NCI-H446 (cell line): ENCODE data around the gene MLH1.
"Not testable (repeated sequence)": the region's sequence is repeated elsewhere in the genome, so short reads cannot be mapped to it uniquely, and the experiment has no call there.

Experiments used
- DNase-seq, 2 experiments: peaks; one replicate each; lab custom pipeline; 2025; lab: John Stamatoyannopoulos, UW

MLH1 gene

DNA sequence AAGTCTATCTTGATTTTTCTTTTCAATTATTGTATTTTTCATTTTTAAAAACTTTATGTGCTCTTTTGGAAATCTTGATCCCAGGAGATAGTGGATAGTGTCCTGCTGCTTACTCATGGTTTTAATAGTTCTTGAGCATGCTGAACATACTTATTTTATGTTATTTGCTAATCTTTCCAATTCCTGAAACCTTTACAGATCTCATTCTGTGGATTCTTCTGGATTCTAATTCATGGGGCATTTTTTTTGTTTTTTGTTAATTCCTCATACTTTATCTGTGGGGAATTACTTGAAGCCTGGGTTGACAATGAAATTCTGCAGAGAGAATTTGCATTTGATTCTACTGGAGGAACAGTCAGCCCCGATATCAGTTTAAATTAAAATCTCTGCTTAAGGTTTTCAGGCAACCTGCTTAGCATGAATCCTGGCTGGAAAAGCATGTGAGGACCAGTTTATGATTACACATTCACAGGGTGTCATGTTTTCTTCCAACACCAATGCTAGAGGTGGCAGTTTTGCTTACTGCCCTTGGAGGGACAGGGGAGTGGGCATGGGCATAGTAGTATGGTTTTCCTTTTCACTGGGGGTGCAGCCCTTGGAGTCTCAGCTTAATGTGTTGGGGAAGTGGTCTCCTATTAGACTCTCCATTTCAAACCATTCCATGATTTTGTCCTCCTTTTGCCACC, 46.0 kb downstream of the MLH1 start:
- DNase-seq: no peak

DNA sequence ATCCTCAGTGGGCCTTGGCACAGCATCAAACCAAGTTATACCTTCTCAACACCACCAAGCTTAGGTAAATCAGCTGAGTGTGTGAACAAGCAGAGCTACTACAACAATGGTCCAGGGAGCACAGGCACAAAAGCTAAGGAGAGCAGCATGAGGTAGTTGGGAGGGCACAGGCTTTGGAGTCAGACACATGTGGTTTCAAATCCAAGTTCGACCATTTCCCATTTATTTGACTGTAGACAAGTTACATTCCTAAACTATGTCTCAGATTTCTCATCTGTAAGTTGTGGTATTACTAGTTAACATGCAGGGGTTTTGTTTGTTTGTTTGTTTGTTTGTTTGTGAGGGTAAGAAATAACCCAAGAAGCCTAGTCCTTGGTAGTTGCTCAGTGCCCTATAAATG, 46.9 kb downstream of the MLH1 start:
- DNase-seq: no peak

DNA sequence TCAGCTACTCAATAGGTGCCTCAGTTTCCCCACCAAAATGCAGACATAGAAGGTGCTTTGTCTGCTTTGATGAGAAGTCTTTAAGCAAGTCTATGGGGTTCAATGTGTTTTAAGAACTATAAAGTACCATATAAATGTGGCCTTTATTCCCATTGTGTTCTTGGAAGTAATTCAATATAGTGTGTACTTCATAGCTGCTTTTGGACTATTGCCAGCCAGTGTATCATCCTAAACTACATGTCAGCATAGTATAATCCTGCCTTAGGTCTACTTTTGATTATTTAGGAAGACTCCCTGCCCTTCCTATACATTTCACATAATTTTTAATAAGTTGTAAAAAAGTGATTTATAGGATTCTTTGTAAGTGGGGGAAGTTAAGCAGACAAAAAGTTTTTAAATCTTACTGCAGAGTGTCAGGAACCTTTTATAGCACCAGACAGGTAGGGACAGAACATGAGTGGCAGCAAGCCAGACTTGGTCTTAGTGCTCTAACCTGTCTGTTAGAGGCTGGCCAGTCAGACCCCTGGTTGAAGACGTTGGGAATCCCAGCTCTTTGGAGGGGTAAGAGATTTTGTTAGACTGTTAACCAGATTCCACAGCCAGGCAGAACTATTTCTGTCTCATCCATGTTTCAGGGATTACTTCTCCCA, 48.4 kb downstream of the MLH1 start:
- no peak for DNase-seq

GRCh38 chr3:37042712-37043111, 49.4 kb downstream of the MLH1 start:
- DNase-seq: not testable (repeated sequence)

GRCh38 chr3:37050282-37050681, 57.0 kb downstream of the MLH1 start:
- no peak for DNase-seq

DNA sequence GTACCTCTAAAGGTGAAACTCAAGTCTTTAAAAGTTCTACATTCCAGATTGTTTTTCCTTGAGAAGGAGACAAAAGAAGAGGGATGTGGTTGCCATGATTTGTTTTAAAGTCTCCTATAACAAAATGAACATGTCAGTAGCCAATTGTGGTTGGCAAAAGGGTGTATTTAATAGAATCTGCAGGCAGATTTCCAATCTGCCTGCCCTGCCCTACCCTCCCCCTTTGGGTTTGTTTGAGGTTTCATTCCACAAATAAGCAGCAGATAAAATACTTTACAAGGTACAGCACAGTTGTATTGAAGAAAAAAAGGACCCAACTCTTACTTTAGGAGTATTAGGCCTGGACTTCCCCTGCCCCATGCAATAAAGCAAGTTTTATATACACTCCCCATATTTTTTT, 59.5 kb downstream of the MLH1 start:
- DNase-seq: no peak

- DNase-seq: peak in 1 of 2 experiments; percentile 16
These were observed 60.0 kb downstream of the MLH1 start for GRCh38 chr3:37053337-37053736.

DNA sequence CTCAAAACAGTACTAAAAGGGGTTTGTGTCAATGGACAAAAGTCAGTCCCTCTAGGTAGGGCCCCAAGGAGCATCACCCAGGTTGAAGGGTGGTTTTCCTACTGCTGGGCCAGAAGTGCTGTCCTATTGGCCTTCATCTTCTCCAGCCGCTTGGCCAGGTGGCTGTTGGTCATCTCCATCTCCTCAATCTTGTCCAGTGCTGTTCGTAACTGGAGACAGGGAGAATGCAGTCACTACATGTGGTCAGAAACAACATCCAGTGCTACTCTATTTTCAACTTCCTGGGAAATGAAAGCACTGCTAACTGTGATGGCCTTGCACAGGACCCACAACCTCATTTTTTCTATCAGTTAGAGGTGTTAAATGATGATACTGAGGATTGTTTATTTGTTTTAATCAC, 60.4 kb downstream of the MLH1 start:
- no peak for DNase-seq

- DNase-seq: peak in 1 of 2 experiments; percentile 4
These were observed 61.1 kb downstream of the MLH1 start for GRCh38 chr3:37054370-37054769.

GRCh38 chr3:37055077-37055476, 61.8 kb downstream of the MLH1 start:
- DNase-seq: not testable (repeated sequence)

DNA sequence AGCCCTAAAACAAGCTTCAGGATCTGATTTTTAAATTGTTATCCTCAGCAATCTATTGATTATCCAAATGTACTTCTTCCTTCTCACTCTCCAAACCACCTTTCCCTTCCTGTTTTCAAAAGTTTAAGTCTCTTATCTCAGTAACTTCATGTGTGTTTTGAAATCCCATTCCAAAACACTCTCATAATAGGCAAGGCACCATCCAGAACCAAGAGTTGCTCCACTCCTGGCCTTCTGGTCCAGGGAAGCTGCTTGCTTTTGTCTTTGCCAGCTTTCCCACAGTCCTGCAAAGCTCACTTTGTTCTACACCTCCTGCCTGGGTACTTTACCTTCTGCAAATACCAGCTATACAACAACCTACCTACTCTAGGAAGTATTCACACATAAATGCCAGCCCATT, 63.5 kb downstream of the MLH1 start:
- no peak for DNase-seq

DNA sequence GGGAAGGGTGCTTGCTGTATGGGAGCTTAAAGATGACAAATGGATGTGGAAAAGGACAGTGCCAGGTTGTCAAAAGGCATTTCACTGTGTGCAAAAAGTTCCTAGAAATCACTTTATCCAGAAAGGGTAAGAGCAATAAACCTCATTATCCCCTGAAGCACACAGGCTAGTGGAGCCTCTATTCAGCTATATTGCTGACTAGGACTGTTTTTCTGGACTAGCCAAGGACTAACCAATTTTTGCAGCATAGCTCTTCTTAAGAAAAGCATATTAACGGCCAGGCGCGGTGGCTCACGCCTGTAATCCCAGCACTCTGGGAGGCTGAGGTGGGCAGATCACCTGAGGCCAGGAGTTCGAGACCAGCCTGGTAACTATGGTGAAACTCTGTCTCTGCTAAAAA, 64.8 kb downstream of the MLH1 start:
- DNase-seq: no peak

DNA sequence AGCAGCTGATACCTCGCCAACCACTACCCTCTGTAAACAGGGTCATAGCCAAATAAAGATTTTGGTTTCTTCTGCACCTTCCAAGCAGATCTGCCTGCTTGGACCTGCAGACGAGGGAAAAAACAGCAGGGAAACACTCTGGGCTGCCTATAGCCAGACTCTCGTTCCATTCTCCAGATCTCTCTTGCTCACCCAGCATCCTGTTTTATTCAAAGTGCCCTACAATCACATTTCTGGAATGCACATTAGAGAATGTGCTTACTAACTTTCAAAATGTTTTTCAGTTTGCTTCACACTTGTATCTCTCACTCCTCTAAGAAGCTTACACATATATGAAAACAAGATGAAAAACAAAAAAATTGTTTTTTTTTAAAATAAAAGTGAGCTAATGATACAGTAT, 71.4 kb downstream of the MLH1 start:
- no peak for DNase-seq

DNA sequence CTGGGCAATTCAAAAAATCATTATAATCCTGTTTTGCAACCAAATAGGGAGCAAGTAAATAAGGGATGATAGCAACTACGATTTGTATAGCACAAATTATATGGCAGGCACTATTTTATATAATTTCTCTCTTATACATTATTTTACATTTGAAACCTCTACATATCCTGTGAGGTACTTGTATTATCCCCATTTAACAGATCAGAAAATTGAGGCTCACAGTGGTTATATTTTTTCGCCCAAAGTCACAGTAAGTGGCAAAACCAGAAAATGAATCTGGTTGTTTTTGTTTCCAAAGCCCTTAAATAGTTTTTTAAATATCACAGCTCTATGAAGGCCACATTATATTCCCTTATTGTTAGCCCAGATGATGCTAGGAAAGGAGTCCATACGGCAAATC, 74.3 kb downstream of the MLH1 start:
- no peak for DNase-seq

DNA sequence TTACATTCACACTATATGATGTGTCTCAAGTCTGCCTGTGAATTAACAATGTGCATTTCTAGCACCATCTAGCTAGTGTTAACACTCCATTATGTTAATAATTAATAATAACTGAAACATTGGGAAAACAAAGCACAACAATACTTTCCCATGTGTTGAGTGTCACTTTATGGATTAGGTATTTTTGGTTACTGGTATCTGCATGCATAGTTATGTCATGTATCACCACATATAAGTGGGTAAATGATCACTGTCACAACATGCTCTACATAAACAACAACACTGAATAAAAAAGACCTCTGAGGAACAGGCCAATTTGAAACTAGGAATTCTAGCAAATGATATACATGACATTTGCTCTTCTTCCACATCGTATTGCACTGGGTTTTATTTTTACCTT, 74.7 kb downstream of the MLH1 start:
- DNase-seq: no peak

DNA sequence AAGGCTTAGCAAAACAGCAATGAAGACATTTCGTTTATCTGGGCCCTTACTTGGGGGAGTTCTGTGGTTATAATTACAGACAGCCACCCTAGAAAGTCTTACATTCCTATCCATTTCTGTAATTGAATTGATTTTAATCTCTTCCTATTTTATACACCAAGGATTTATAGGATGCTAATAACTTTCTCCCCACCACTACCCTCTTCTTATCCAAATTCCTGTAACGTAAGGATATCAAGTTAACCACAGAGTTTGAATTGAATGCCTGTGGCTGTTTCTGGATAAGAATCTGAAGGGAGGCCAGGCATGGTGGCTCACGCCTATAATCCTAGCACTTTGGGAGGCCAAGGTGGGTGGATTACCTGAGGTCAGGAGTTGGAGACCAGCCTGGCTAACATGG, 78.6 kb downstream of the MLH1 start:
- no peak for DNase-seq

- DNase-seq: peak; percentile 0 to 20
These were observed 79.6 kb downstream of the MLH1 start for GRCh38 chr3:37072892-37073291.

DNA sequence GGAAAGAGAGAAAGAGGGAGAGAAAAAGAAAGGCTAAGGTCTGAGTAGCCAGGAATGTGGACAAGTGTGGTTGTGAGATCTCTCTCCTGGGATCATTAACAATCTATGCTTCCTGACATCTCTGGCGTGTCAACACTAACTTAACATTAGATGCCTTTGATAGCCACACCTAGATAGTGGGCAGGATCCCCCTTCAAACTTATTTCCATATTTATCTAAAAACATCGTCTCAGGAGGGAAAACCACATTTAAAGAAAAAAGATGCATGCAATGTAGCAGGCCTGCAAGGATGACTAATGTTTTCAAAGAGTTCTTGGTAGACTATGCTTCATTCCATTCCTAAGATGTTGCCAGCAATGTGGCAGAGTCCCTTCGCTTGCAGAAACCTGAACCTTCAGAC, 80.9 kb downstream of the MLH1 start:
- no peak for DNase-seq

DNA sequence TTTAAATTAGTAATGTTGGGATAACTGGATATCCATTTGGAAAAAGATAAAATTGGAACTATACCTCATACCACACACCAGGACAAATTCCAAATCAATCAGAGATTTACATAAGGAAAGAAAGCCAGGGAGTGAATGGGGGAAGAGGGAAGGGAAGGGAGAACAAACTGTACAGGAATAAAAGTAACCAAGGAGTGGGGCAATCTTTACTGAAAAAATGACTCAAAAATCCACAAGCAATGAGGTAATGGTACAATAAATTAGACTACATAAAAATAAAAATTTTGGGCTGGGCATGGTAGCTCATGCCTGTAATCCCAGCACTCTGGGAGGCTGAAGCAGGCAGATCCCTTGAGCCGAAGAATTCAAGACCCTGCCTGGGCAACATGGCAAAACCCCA, 82.6 kb downstream of the MLH1 start:
- DNase-seq: no peak

DNA sequence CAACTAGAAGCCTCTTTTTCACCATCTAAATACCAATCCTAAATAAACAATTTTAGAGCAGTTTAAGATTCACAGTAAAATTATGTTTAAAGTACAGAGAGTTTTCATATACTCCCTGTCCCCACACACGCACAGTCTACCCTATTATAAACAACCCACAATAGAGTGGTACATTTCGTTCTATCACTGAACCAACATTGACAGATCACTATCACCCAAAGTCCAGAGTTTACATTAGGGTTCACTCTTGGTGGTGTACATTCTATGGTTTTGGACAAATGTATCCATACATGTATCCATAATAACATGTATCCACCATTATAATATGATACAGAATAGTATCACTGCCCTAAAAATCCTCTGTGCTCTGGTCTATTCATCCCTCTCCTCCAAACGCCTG, 89.0 kb downstream of the MLH1 start:
- DNase-seq: no peak

DNA sequence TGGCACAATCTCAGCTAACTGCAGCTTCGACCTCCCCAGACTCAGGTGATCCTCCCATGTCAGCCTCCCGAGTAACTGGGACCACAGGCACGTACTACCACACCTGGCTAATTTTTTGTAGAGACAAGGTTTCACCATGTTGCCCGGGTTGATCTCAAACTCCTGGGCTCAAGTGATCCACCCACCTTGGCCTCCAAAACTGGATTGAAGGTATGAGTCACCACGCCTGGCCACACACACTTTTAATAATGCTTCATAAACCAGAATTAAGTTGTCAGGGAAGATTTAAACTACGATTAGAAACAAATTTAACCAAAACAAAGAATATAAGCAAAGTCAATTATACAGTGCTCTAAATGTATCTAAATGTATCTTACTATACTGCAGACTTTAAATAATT, 93.6 kb downstream of the MLH1 start:
- DNase-seq: no peak

DNA sequence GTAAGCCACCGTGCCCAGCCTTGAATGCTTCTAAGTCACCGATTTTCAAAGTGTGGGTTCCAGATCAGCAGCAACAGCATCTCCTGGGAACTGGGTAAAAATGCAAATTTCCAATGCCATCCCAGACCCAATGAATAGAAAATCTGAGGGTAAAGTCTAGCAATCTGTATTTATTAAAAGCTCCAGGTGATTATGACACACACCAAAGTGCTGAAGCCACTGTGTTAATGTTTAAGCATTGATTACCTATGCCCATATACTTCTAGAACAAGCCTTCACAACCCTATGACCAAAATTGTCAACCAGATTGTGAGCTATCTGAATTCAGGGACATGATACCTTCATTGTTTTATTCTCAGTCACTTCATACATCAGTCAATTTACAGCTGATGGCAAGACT, 94.6 kb downstream of the MLH1 start:
- no peak for DNase-seq

- DNase-seq: no peak
These were observed 99.2 kb downstream of the MLH1 start for GRCh38 chr3:37092484-37092883.

GRCh38 chr3:37093481-37093880, 100.2 kb downstream of the MLH1 start:
- no peak for DNase-seq
